HepG2 (cell line): ENCODE results near the gene GRAMD1A. TPM values are rescaled to one million over a fixed set of nuclear protein-coding genes. Genes with fewer than 3 reads are reported as not detected.
A peak's percentile ranks its signal among the peaks of the same experiment; 100 is the strongest.

Experiments
- DPF2 ChIP-seq: sonication (generic); formaldehyde crosslinking; IDR thresholded peaks from 2 replicates; pipeline ENCODE4 v1.4.0; 2020; ENCODE audit warnings: mild to moderate bottlenecking, low read depth, missing genetic modification reagents, borderline replicate concordance
- HOXA3 ChIP-seq: sonication (generic); formaldehyde crosslinking; IDR thresholded peaks from 2 replicates; pipeline ENCODE4 v1.5.0; 2020; ENCODE audit warnings: missing genetic modification reagents
- KMT2A ChIP-seq: sonication (generic); formaldehyde crosslinking; IDR thresholded peaks from 2 replicates; pipeline ENCODE4 v1.4.0; 2020; ENCODE audit warnings: missing genetic modification reagents
- SKI ChIP-seq: fragments of 450-650 bp; IDR thresholded peaks from one replicate; pipeline ENCODE4 v1.6.1; 2018; ENCODE audit warnings: mild to moderate bottlenecking; ENCODE audit not compliant: partially characterized antibody
- ZBTB7A ChIP-seq: sonication (generic); formaldehyde crosslinking; IDR thresholded peaks from 2 replicates; pipeline ENCODE4 v1.8.0; 2022; ENCODE audit warnings: mild to moderate bottlenecking, missing genetic modification reagents
- polyA plus RNA-seq, 8 experiments: library from polyadenylated mRNA; depleted of rRNA in 3 of 8; stranded (reverse) in 7 of 8; unstranded in 1 of 8; fragments of >200 nt; fragmentation: Illumina TruSeq in 4 of 8; extraction: Trizol in 4 of 8; gene quantifications; 2 replicates each; pipeline versions ENCODE4 v1.2.1 to v1.2.3, GENCODE V29; 2011 to 2016; ENCODE audit warnings: low read depth in 4 of 8, missing spikeins in 1 of 8, mixed read lengths in 1 of 8; ENCODE audit not compliant: insufficient read depth in 1 of 8
- total RNA-seq, 5 experiments: library from RNA; depleted of rRNA; stranded (reverse); fragments of >200 nt; fragmentation: Illumina TruSeq; extraction: Trizol; gene quantifications; 2 replicates each; pipeline ENCODE4 v1.2.3, GENCODE V29; 2016; ENCODE audit warnings: low read depth in 1 of 5
- TF ChIP-seq, protein P1 (sequence below), 2 experiments: fragments of 450-650 bp in 1 of 2; sonication (generic) in 1 of 2; formaldehyde crosslinking in 1 of 2; IDR thresholded peaks; 2 replicates each; pipeline versions ENCODE4 v1.6.1 to v1.8.0; 2016 to 2022; ENCODE audit warnings: antibody characterized with exemption in 1 of 2, mild to moderate bottlenecking in 1 of 2, missing genetic modification reagents in 1 of 2

GRAMD1A gene
- total and polyA plus RNA-seq, 2 of the 13 experiments (the other 11 are each of a cell fraction or from before 2014, with no cell fraction given), result 14.7 to 181 TPM

- TF ChIP-seq DPF2 (CRISPR knock-in tag), result 0 out of 2 replicates have a peak, but pooled peaks have one; percentile 11
- TF ChIP-seq ZBTB7A (CRISPR knock-in tag), result 0 out of 2 replicates have a peak, but pooled peaks have one; percentile 6
- no peak for TF ChIP-seq SKI
- TF ChIP-seq HOXA3 (CRISPR knock-in tag), result 0 out of 2 replicates have a peak, but pooled peaks have one; percentile 18
- TF ChIP-seq, protein P1, sequence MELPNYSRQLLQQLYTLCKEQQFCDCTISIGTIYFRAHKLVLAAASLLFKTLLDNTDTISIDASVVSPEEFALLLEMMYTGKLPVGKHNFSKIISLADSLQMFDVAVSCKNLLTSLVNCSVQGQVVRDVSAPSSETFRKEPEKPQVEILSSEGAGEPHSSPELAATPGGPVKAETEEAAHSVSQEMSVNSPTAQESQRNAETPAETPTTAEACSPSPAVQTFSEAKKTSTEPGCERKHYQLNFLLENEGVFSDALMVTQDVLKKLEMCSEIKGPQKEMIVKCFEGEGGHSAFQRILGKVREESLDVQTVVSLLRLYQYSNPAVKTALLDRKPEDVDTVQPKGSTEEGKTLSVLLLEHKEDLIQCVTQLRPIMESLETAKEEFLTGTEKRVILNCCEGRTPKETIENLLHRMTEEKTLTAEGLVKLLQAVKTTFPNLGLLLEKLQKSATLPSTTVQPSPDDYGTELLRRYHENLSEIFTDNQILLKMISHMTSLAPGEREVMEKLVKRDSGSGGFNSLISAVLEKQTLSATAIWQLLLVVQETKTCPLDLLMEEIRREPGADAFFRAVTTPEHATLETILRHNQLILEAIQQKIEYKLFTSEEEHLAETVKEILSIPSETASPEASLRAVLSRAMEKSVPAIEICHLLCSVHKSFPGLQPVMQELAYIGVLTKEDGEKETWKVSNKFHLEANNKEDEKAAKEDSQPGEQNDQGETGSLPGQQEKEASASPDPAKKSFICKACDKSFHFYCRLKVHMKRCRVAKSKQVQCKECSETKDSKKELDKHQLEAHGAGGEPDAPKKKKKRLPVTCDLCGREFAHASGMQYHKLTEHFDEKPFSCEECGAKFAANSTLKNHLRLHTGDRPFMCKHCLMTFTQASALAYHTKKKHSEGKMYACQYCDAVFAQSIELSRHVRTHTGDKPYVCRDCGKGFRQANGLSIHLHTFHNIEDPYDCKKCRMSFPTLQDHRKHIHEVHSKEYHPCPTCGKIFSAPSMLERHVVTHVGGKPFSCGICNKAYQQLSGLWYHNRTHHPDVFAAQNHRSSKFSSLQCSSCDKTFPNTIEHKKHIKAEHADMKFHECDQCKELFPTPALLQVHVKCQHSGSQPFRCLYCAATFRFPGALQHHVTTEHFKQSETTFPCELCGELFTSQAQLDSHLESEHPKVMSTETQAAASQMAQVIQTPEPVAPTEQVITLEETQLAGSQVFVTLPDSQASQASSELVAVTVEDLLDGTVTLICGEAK (IDR thresholded peaks at IDR 0.05), result no peak
- TF ChIP-seq, protein P1 (CRISPR knock-in tag; IDR thresholded peaks at IDR 0.05), result 0 out of 2 replicates have a peak, but pooled peaks have one; percentile 10
- TF ChIP-seq KMT2A (CRISPR knock-in tag), result no peak
These were observed 5.9 kb upstream of the GRAMD1A start (continued) for GRCh38 chr19:34994286-34994642.
